Measurements from ENCODE around the gene MEIKIN. TPM values are rescaled to one million over a fixed set of nuclear protein-coding genes. Genes with fewer than 3 reads are reported as not detected.
"Not testable (repeated sequence)": the region's sequence is repeated elsewhere in the genome, so short reads cannot be mapped to it uniquely, and the experiment has no call there.

MEIKIN gene
- total RNA-seq, 1 donor from 2014 or later: not detected

GRCh38 chr5:131913603-131914002 is 31.9 kb downstream of the MEIKIN start:
- Mint-ChIP-seq H3K27me3 (ENCODE audit: unreplicated experiment) (no peaks in the 10 kb centered on the region), H3K36me3 (ENCODE audit: low read depth, unreplicated experiment) (no peaks in the 10 kb centered on the region), H3K27ac (ENCODE audit: unreplicated experiment) (no peak overlapping the region), H3K9me3 (ENCODE audit: unreplicated experiment) (no peaks in the 10 kb centered on the region), H3K4me3 (ENCODE audit: unreplicated experiment) (no peak overlapping the region), H3K4me1 (ENCODE audit: unreplicated experiment) (no peaks in the 10 kb centered on the region)
- TF ChIP-seq, protein P1, sequence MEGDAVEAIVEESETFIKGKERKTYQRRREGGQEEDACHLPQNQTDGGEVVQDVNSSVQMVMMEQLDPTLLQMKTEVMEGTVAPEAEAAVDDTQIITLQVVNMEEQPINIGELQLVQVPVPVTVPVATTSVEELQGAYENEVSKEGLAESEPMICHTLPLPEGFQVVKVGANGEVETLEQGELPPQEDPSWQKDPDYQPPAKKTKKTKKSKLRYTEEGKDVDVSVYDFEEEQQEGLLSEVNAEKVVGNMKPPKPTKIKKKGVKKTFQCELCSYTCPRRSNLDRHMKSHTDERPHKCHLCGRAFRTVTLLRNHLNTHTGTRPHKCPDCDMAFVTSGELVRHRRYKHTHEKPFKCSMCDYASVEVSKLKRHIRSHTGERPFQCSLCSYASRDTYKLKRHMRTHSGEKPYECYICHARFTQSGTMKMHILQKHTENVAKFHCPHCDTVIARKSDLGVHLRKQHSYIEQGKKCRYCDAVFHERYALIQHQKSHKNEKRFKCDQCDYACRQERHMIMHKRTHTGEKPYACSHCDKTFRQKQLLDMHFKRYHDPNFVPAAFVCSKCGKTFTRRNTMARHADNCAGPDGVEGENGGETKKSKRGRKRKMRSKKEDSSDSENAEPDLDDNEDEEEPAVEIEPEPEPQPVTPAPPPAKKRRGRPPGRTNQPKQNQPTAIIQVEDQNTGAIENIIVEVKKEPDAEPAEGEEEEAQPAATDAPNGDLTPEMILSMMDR (IDR thresholded peaks at IDR 0.05; ENCODE audit: unreplicated experiment): no peak
- DNase-seq (ENCODE audit: low spot score): no peak

DNA sequence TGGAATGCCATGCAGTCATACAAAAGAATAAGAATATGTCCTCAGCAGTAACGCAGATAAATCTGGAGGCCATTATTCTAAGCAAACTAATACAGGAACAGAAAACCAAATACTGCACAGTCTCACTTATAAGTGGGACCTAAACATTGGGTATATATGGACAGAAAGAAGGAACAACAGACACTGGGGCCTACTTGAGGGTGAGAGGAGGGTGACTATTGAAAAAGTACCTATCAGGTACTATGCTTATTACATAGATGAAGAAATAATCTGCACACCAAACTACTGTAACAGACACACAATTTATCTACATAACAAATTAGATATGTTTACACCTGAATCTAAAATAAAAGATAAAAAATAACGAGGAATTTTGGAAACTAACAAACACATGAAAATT is 38.8 kb downstream of the MEIKIN start:
- TF ChIP-seq, protein P1 (IDR thresholded peaks at IDR 0.05; ENCODE audit: unreplicated experiment): no peak
- Mint-ChIP-seq H3K4me3 (ENCODE audit: unreplicated experiment) (no peak overlapping the region), H3K27me3 (ENCODE audit: unreplicated experiment) (peaks cover 3% of the 10 kb centered on the region), H3K36me3 (ENCODE audit: low read depth, unreplicated experiment) (no peaks in the 10 kb centered on the region), H3K4me1 (ENCODE audit: unreplicated experiment) (no peaks in the 10 kb centered on the region), H3K9me3 (ENCODE audit: unreplicated experiment) (peaks cover 6% of the 10 kb centered on the region), H3K27ac (ENCODE audit: unreplicated experiment) (no peak overlapping the region)
- no peak for DNase-seq (ENCODE audit: low spot score)

- H3K36me3 Mint-ChIP-seq (ENCODE audit: low read depth, unreplicated experiment); H3K4me1 Mint-ChIP-seq (ENCODE audit: unreplicated experiment); DNase-seq (ENCODE audit: low spot score); H3K27ac Mint-ChIP-seq (ENCODE audit: unreplicated experiment); H3K9me3 Mint-ChIP-seq (ENCODE audit: unreplicated experiment); H3K27me3 Mint-ChIP-seq (ENCODE audit: unreplicated experiment); H3K4me3 Mint-ChIP-seq (ENCODE audit: unreplicated experiment): not testable (repeated sequence)
Measured at GRCh38 chr5:131902266-131902665, 43.2 kb downstream of the MEIKIN start.

- no peak overlapping the region for H3K4me3 Mint-ChIP-seq (ENCODE audit: unreplicated experiment)
- DNase-seq (ENCODE audit: low spot score): no peak
- H3K36me3 Mint-ChIP-seq (ENCODE audit: low read depth, unreplicated experiment): peaks cover 4% of the 10 kb centered on the region
- TF ChIP-seq, protein P1 (IDR thresholded peaks at IDR 0.05; ENCODE audit: unreplicated experiment): no peak
- no peak overlapping the region for H3K27ac Mint-ChIP-seq (ENCODE audit: unreplicated experiment)
- H3K4me1 Mint-ChIP-seq (ENCODE audit: unreplicated experiment): no peaks in the 10 kb centered on the region
- H3K27me3 Mint-ChIP-seq (ENCODE audit: unreplicated experiment): peaks cover 6% of the 10 kb centered on the region
- peaks cover 6% of the 10 kb centered on the region for H3K9me3 Mint-ChIP-seq (ENCODE audit: unreplicated experiment)
Measured at GRCh38 chr5:131899686-131900085, 45.8 kb downstream of the MEIKIN start.

DNA sequence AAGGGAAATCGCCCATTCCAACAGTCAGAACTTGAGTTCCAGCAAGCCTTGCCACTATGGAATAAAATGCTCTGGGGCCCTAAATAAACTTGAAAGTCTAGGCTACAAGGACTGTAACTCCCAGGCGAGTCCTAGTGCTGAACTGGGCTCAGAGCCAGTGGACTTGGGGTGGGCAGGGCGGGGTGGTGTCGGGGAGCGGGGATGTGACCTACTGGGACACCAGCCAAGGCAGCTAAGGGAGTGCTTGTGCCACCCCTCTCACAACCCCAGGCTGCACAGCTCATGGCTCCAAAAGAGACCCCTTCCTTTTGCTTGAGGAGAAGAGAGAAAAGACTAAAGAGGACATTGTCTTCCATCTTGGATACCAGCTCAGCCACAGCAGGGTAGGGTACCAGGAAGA is 61.5 kb downstream of the MEIKIN start:
- TF ChIP-seq, protein P1 (IDR thresholded peaks at IDR 0.05; ENCODE audit: unreplicated experiment): no peak
- no peaks in the 10 kb centered on the region for H3K36me3 Mint-ChIP-seq (ENCODE audit: low read depth, unreplicated experiment)
- no peak overlapping the region for H3K4me3 Mint-ChIP-seq (ENCODE audit: unreplicated experiment)
- no peaks in the 10 kb centered on the region for H3K4me1 Mint-ChIP-seq (ENCODE audit: unreplicated experiment)
- H3K27me3 Mint-ChIP-seq (ENCODE audit: unreplicated experiment): peaks cover 2% of the 10 kb centered on the region
- no peaks in the 10 kb centered on the region for H3K9me3 Mint-ChIP-seq (ENCODE audit: unreplicated experiment)
- H3K27ac Mint-ChIP-seq (ENCODE audit: unreplicated experiment): no peak overlapping the region
- no peak for DNase-seq (ENCODE audit: low spot score)

DNA sequence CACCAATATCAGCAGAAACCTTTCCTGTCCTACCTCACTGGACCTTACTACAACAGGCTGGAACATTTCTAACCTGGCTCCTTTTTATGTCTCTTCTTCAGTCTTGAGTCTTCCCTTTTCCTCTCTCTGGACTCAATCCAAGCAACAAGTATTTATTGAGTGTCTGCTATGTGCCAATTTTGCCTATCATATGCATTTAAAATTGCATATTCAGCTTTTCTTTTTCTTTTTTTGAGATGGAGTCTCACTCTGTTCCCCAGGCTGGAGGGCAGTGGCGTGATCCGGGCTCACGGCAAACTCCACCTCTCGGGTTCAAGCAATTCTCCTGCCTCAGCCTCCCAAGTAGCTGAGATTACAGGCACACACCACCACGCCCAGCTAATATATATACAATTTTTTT is 65.8 kb downstream of the MEIKIN start:
- Mint-ChIP-seq H3K4me1 (ENCODE audit: unreplicated experiment) (no peaks in the 10 kb centered on the region), H3K4me3 (ENCODE audit: unreplicated experiment) (no peak overlapping the region), H3K36me3 (ENCODE audit: low read depth, unreplicated experiment) (no peaks in the 10 kb centered on the region), H3K9me3 (ENCODE audit: unreplicated experiment) (no peaks in the 10 kb centered on the region), H3K27me3 (ENCODE audit: unreplicated experiment) (no peaks in the 10 kb centered on the region), H3K27ac (ENCODE audit: unreplicated experiment) (no peak overlapping the region)
- DNase-seq (ENCODE audit: low spot score): no peak
- TF ChIP-seq, protein P1 (IDR thresholded peaks at IDR 0.05; ENCODE audit: unreplicated experiment): no peak
